Measurements from ENCODE around the gene PHLDA2. TPM values are rescaled to one million over a fixed set of nuclear protein-coding genes. Genes with fewer than 3 reads are reported as not detected.

Gene PHLDA2
- total and polyA plus RNA-seq, 9 of the 15 experiments (the other 6 are each of a cell fraction or from before 2014, with no cell fraction given): 0.43 to 42.4 (median 4.7) TPM

- TF ChIP-seq KDM5B (IDR thresholded peaks at IDR 0.05; ENCODE audit: insufficient replicate concordance, low read depth, low read length) (peak; percentile 38), VEZF1 (CRISPR knock-in tag; IDR thresholded peaks at IDR 0.05) (peak; percentile 85), BMI1 (IDR thresholded peaks at IDR 0.05; ENCODE audit: low read length) (no peak), TAL1 (IDR thresholded peaks at IDR 0.05) (no peak), ASH1L (IDR thresholded peaks at IDR 0.05; ENCODE audit: borderline replicate concordance, low read depth, partially characterized antibody) (no peak), CREBBP (IDR thresholded peaks at IDR 0.05; ENCODE audit: low read depth, low read length) (no peak), MTA3 (IDR thresholded peaks at IDR 0.05; ENCODE audit: borderline replicate concordance) (no peak; the same call in 1 of the 2 replicates), ZNF57 (CRISPR knock-in tag; IDR thresholded peaks at IDR 0.05) (no peak), ETS1 (conservative IDR thresholded peaks at IDR 0.05; ENCODE audit: control insufficient read depth, low read depth, low read length) (no peak), THRB (CRISPR knock-in tag; conservative IDR thresholded peaks at IDR 0.05) (no peak), HMG20B (CRISPR knock-in tag; IDR thresholded peaks at IDR 0.05) (no peak), ZNF586 (CRISPR knock-in tag; conservative IDR thresholded peaks at IDR 0.05) (no peak), NRF1 (conservative IDR thresholded peaks at IDR 0.05 in 1 of 2, IDR thresholded peaks at IDR 0.05 in 1 of 2) (no peak), MAFG (tag; conservative IDR thresholded peaks at IDR 0.05) (no peak), KHSRP (IDR thresholded peaks at IDR 0.05) (no peak), E2F8 (IDR thresholded peaks at IDR 0.05; ENCODE audit: low read depth, partially characterized antibody) (peak; percentile 76), NCOR1 (IDR thresholded peaks at IDR 0.05) (no peak), BDP1 (IDR thresholded peaks at IDR 0.05; ENCODE audit: insufficient read depth, insufficient read length) (no peak), RBFOX2 (IDR thresholded peaks at IDR 0.05; ENCODE audit: low read depth, low read length) (peak; percentile 73), POU5F1 (IDR thresholded peaks at IDR 0.05; ENCODE audit: borderline replicate concordance, low read depth, low read length, partially characterized antibody) (no peak), SRSF7 (optimal IDR thresholded peaks at IDR 0.05; ENCODE audit: low read depth, low read length) (no peak)
Observed at GRCh38 chr11:2892215-2892966, 36.8 kb downstream of the PHLDA2 start (continued).

Measured in K562 (cell line).